Mononuclear cell (primary cell): ENCODE data around the gene TAS1R3. TPM values are rescaled to one million over a fixed set of nuclear protein-coding genes. Genes with fewer than 3 reads are reported as not detected.
"Not testable (repeated sequence)": the region's sequence is repeated elsewhere in the genome, so short reads cannot be mapped to it uniquely, and the experiment has no call there.

ENCODE experiments used
- H3K27me3 ChIP-seq: 2 replicates; pipeline ENCODE4 v1.6.0; 2011; ENCODE audit warnings: low read length, control low read depth; ENCODE audit not compliant: insufficient read depth
- H3K4me1 ChIP-seq: 2 replicates; pipeline ENCODE4 v1.5.1; 2011; ENCODE audit warnings: mild to moderate bottlenecking, low read length, control low read depth; ENCODE audit not compliant: insufficient read depth
- H3K4me3 ChIP-seq: 2 replicates; pipeline ENCODE4 v1.5.1; 2011; ENCODE audit warnings: mild to moderate bottlenecking, low read length, moderate library complexity
- H3K9me3 ChIP-seq: 2 replicates; pipeline ENCODE4 v1.5.1; 2011; ENCODE audit warnings: low read depth, mild to moderate bottlenecking, control low read depth, low read length
- total RNA-seq: library from RNA; depleted of rRNA; stranded (reverse); fragments of >200 nt; gene quantifications from one replicate; pipeline ENCODE4 v1.2.3, GENCODE V29; 2012

Gene TAS1R3
- total RNA-seq, 1 donor, result 0.94 TPM

- Histone ChIP-seq H3K4me3 (no peak overlapping the region), H3K27me3 (no peaks in the 10 kb centered on the region), H3K4me1 (peaks cover 14% of the 10 kb centered on the region), H3K9me3 (no peaks in the 10 kb centered on the region)
Observed at GRCh38 chr1:1312450-1313314, 18.4 kb upstream of the TAS1R3 start.

- Histone ChIP-seq H3K4me1 (peaks cover 14% of the 10 kb centered on the region), H3K27me3 (no peaks in the 10 kb centered on the region), H3K4me3 (no peak overlapping the region), H3K9me3 (no peaks in the 10 kb centered on the region)
Observed at GRCh38 chr1:1313500-1314236, 17.4 kb upstream of the TAS1R3 start.

- H3K4me3 ChIP-seq, result no peak overlapping the region
- H3K9me3 ChIP-seq, result no peaks in the 10 kb centered on the region
- no peaks in the 10 kb centered on the region for H3K27me3 ChIP-seq
- H3K4me1 ChIP-seq, result peaks cover 10% of the 10 kb centered on the region
Observed at GRCh38 chr1:1314237-1314586, 16.9 kb upstream of the TAS1R3 start.

GRCh38 chr1:1314678-1315335 is 16.3 kb upstream of the TAS1R3 start:
- Histone ChIP-seq H3K4me1 (peaks cover 4% of the 10 kb centered on the region), H3K27me3 (no peaks in the 10 kb centered on the region), H3K4me3 (no peak overlapping the region), H3K9me3 (no peaks in the 10 kb centered on the region)

GRCh38 chr1:1315435-1315954 is 15.6 kb upstream of the TAS1R3 start:
- no peaks in the 10 kb centered on the region for H3K27me3 ChIP-seq
- H3K4me1 ChIP-seq, result no peaks in the 10 kb centered on the region
- H3K4me3 ChIP-seq, result no peak overlapping the region
- no peaks in the 10 kb centered on the region for H3K9me3 ChIP-seq

- not testable (repeated sequence) for H3K27me3 ChIP-seq, H3K4me1 ChIP-seq, H3K4me3 ChIP-seq, H3K9me3 ChIP-seq
Observed at GRCh38 chr1:1316199-1316598, 14.9 kb upstream of the TAS1R3 start.

- no peaks in the 10 kb centered on the region for H3K27me3 ChIP-seq
- peaks cover 4% of the 10 kb centered on the region for H3K4me1 ChIP-seq
- no peak overlapping the region for H3K4me3 ChIP-seq
- H3K9me3 ChIP-seq, result no peaks in the 10 kb centered on the region
Observed at GRCh38 chr1:1317420-1317819, 13.7 kb upstream of the TAS1R3 start.

GRCh38 chr1:1318131-1318652 is 12.9 kb upstream of the TAS1R3 start:
- no peak overlapping the region for H3K4me3 ChIP-seq
- H3K4me1 ChIP-seq, result peaks cover 8% of the 10 kb centered on the region
- no peaks in the 10 kb centered on the region for H3K27me3 ChIP-seq
- no peaks in the 10 kb centered on the region for H3K9me3 ChIP-seq

GRCh38 chr1:1318777-1319645 is 12.1 kb upstream of the TAS1R3 start:
- no peak overlapping the region for H3K4me3 ChIP-seq
- H3K27me3 ChIP-seq, result no peaks in the 10 kb centered on the region
- no peaks in the 10 kb centered on the region for H3K9me3 ChIP-seq
- peaks cover 12% of the 10 kb centered on the region for H3K4me1 ChIP-seq

GRCh38 chr1:1319646-1319941 is 11.5 kb upstream of the TAS1R3 start:
- no peaks in the 10 kb centered on the region for H3K27me3 ChIP-seq
- H3K9me3 ChIP-seq, result no peaks in the 10 kb centered on the region
- H3K4me3 ChIP-seq, result no peak overlapping the region
- peaks cover 12% of the 10 kb centered on the region for H3K4me1 ChIP-seq

- H3K4me1 ChIP-seq, result peaks cover 22% of the 10 kb centered on the region
- H3K4me3 ChIP-seq, result no peak overlapping the region
- H3K27me3 ChIP-seq, result no peaks in the 10 kb centered on the region
- no peaks in the 10 kb centered on the region for H3K9me3 ChIP-seq
Observed at GRCh38 chr1:1320666-1321448, 10.2 kb upstream of the TAS1R3 start.

- Histone ChIP-seq H3K27me3 (no peaks in the 10 kb centered on the region), H3K9me3 (no peaks in the 10 kb centered on the region), H3K4me3 (no peak overlapping the region), H3K4me1 (peaks cover 27% of the 10 kb centered on the region)
Observed at GRCh38 chr1:1321477-1321876, 9.6 kb upstream of the TAS1R3 start.

GRCh38 chr1:1322418-1322817 is 8.7 kb upstream of the TAS1R3 start:
- no peak overlapping the region for H3K4me3 ChIP-seq
- no peaks in the 10 kb centered on the region for H3K27me3 ChIP-seq
- no peaks in the 10 kb centered on the region for H3K9me3 ChIP-seq
- H3K4me1 ChIP-seq, result peaks cover 27% of the 10 kb centered on the region

GRCh38 chr1:1322952-1323351 is 8.1 kb upstream of the TAS1R3 start:
- peaks cover 27% of the 10 kb centered on the region for H3K4me1 ChIP-seq
- no peaks in the 10 kb centered on the region for H3K9me3 ChIP-seq
- no peak overlapping the region for H3K4me3 ChIP-seq
- H3K27me3 ChIP-seq, result no peaks in the 10 kb centered on the region
